DOHH2 (cell line): ENCODE data around the gene DCLK1.

ENCODE experiments used
- CTCF ChIP-seq: fragments of 200-600 bp; sonication (generic); IDR thresholded peaks from one replicate; pipeline ENCODE4 v1.5.1; 2014; ENCODE audit warnings: antibody characterized with exemption, mild to moderate bottlenecking, low read depth, low read length; ENCODE audit not compliant: poor library complexity, severe bottlenecking
- EZH2phosphoT487 ChIP-seq: fragments of 200-600 bp; sonication (generic); IDR thresholded peaks from 2 replicates; pipeline ENCODE4 v1.6.1; 2017; ENCODE audit warnings: borderline replicate concordance, mild to moderate bottlenecking, antibody characterized with exemption, low read length, moderate library complexity, mixed read lengths

- TF ChIP-seq CTCF (no peak), EZH2phosphoT487 (no peak)
Observed at GRCh38 chr13:35976126-35976525, 155.1 kb downstream of the DCLK1 start.
